GM10266 (cell line): ENCODE data around the gene ZDHHC15.
"Not testable (repeated sequence)": the region's sequence is repeated elsewhere in the genome, so short reads cannot be mapped to it uniquely, and the experiment has no call there.

ENCODE experiments used
- DNase-seq: peaks from one replicate; pipeline ENCODE4 v3.0.0; 2012; ENCODE audit errors: extremely low spot score
- CTCF ChIP-seq: IDR thresholded peaks from 2 replicates; pipeline ENCODE4 v1.5.1; 2012; ENCODE audit warnings: mild to moderate bottlenecking, low read depth; ENCODE audit not compliant: control insufficient read depth, insufficient read depth; ENCODE audit errors: missing control alignments

ZDHHC15 gene

GRCh38 chrX:75522565-75523431, at the start of gene ZDHHC15:
Gene ZDHHC15 (minus strand): TSS chrX:75523037. CDS start chrX:75523024, 13 bp downstream.
- no peak for TF ChIP-seq CTCF
- DNase-seq = no peak

GRCh38 chrX:75560544-75560943, 37.7 kb upstream of the ZDHHC15 start:
- not testable (repeated sequence) for DNase-seq

GRCh38 chrX:75547783-75548182, 24.9 kb upstream of the ZDHHC15 start:
- TF ChIP-seq CTCF = no peak

GRCh38 chrX:75546724-75547511, 24.1 kb upstream of the ZDHHC15 start:
- TF ChIP-seq CTCF = no peak

More at GRCh38 chrX:75547783-75548182, 24.9 kb upstream of the ZDHHC15 start:
- DNase-seq = no peak

GRCh38 chrX:75544786-75545185, 21.9 kb upstream of the ZDHHC15 start:
- no peak for TF ChIP-seq CTCF
- DNase-seq = no peak

More at GRCh38 chrX:75546724-75547511, 24.1 kb upstream of the ZDHHC15 start:
- no peak for DNase-seq

- DNase-seq = no peak
- TF ChIP-seq CTCF = no peak
Measured at GRCh38 chrX:75483933-75484332, 38.9 kb downstream of the ZDHHC15 start.

- DNase-seq = not testable (repeated sequence)
Measured at GRCh38 chrX:75461780-75462179, 61.1 kb downstream of the ZDHHC15 start.

- no peak for TF ChIP-seq CTCF
- no peak for DNase-seq
Measured at GRCh38 chrX:75421688-75422230, 101.1 kb downstream of the ZDHHC15 start.

GRCh38 chrX:75407153-75407552, 115.7 kb downstream of the ZDHHC15 start:
- DNase-seq = not testable (repeated sequence)
